ENCODE results near the gene TMEM187. TPM values are rescaled to one million over a fixed set of nuclear protein-coding genes. Genes with fewer than 3 reads are reported as not detected.

The TMEM187 gene
- total and polyA plus RNA-seq, 12 donors, result 3.4 to 13.2 (median 7.5) TPM

- Histone ChIP-seq H3K36me3 (peaks cover 0 to 61% (median 0%) of the 10 kb centered on the region in 9 donors), H3K4me1 (peaks cover 0 to 19% (median 5%) of the 10 kb centered on the region in 9 donors), H3K27ac (no peak overlapping the region), H3K9me3 (no peaks in the 10 kb centered on the region), H3K27me3 (peaks cover 0 to 75% (median 0%) of the 10 kb centered on the region in 7 donors), H3K4me3 (no peak overlapping the region)
- WGBS, 2 donors, result 90 to 91% methylated on average over 26 to 29 of the region's 29 CpGs
- DNase-seq (no peak), ATAC-seq (no peak)
- intact Hi-C loops (cut with DNase I), result no loop called here
- no peak for TF ChIP-seq CTCF (IDR thresholded peaks at IDR 0.05)
Observed at GRCh38 chrX:154030715-154031305, 58.3 kb downstream of the TMEM187 start.

GRCh38 chrX:154032160-154032559 lies 59.6 kb downstream of the TMEM187 start:
- ATAC-seq (peak in 1 of 8 donors; percentile 16), DNase-seq (no peak)
- Histone ChIP-seq H3K4me1 (peaks cover 0 to 19% (median 5%) of the 10 kb centered on the region in 9 donors), H3K9me3 (no peaks in the 10 kb centered on the region), H3K27ac (no peak overlapping the region), H3K4me3 (no peak overlapping the region), H3K36me3 (peaks cover 0 to 54% (median 0%) of the 10 kb centered on the region in 9 donors), H3K27me3 (peaks cover 0 to 71% (median 0%) of the 10 kb centered on the region in 7 donors)
- intact Hi-C loops (cut with DNase I), result no loop called here
- TF ChIP-seq CTCF (IDR thresholded peaks at IDR 0.05), result no peak
- WGBS, 2 donors, result 82 to 84% methylated on average over 11 of the region's 11 CpGs

- H3K27ac ChIP-seq, result no peak overlapping the region
- no peak for TF ChIP-seq CTCF (IDR thresholded peaks at IDR 0.05)
- H3K36me3 ChIP-seq, result peaks cover 0 to 49% (median 0%) of the 10 kb centered on the region in 9 donors
- H3K27me3 ChIP-seq, result peaks cover 0 to 73% (median 0%) of the 10 kb centered on the region in 7 donors
- DNase-seq (no peak), ATAC-seq (peak in 2 of 8 donors; percentile 8 to 22)
- 58 to 62% methylated on average over 8 to 9 of the region's 9 CpGs for WGBS, 2 donors
- H3K4me1 ChIP-seq, result peaks cover 0 to 19% (median 5%) of the 10 kb centered on the region in 9 donors
- no peaks in the 10 kb centered on the region for H3K9me3 ChIP-seq
- intact Hi-C loops (cut with DNase I), result no loop called here
- no peak overlapping the region for H3K4me3 ChIP-seq
Observed at GRCh38 chrX:154032653-154033052, 60.1 kb downstream of the TMEM187 start.

Small RNAs within 50 kb of the gene (microRNA-seq; reads per million reads assigned to microRNA genes)
- gene MIR3202-1 (0 reads per million in 2 donors), gene MIR3202-2 (0 reads per million in 2 donors), gene MIR718 (0 reads per million in 2 donors)

Other genes starting within 250 kb of the TMEM187 start
- gene BCAP31, start 248.4 kb upstream of the TMEM187 start, total RNA-seq, result 100 to 1,000 TPM in 3 of 10 donors, 10 to 100 TPM in 7; 70.2 to 140 (median 85.4) TPM
- 100 to 1,000 TPM in 1 of 2 donors, 10 to 100 TPM in 1; 82.2 to 164 TPM for gene BCAP31, start 248.4 kb upstream of the TMEM187 start, polyA plus RNA-seq
- 10 to 100 TPM; 11.0 to 24.2 (median 14.4) TPM for gene ABCD1, start 247.9 kb upstream of the TMEM187 start, total RNA-seq
- gene ABCD1, start 247.9 kb upstream of the TMEM187 start, polyA plus RNA-seq, result 10 to 100 TPM in 1 of 2 donors, 1 to 10 TPM in 1; 9.3 to 15.3 TPM
- gene PLXNB3, start 208.5 kb upstream of the TMEM187 start, total RNA-seq, result 1 to 10 TPM; 2.1 to 5.8 (median 4.3) TPM
- 1 to 10 TPM; 1.1 to 8.1 TPM for gene PLXNB3, start 208.5 kb upstream of the TMEM187 start, polyA plus RNA-seq
- gene SRPK3, start 191.7 kb upstream of the TMEM187 start, total RNA-seq, result 10 to 100 TPM; 20.3 to 52.7 (median 44.8) TPM
- 10 to 100 TPM in 1 of 2 donors, 1 to 10 TPM in 1; 9.9 to 52.2 TPM for gene SRPK3, start 191.7 kb upstream of the TMEM187 start, polyA plus RNA-seq
- 10 to 100 TPM; 58.7 to 86.9 (median 74.5) TPM for gene IDH3G, start 178.4 kb upstream of the TMEM187 start, total RNA-seq
- gene IDH3G, start 178.4 kb upstream of the TMEM187 start, polyA plus RNA-seq, result 10 to 100 TPM; 73.4 to 97.2 TPM
- gene SSR4, start 178.1 kb upstream of the TMEM187 start, total RNA-seq, result 100 to 1,000 TPM in 9 of 10 donors, 10 to 100 TPM in 1; 94.1 to 227 (median 144) TPM
- 100 to 1,000 TPM; 477 to 551 TPM for gene SSR4, start 178.1 kb upstream of the TMEM187 start, polyA plus RNA-seq
- 1 to 10 TPM; 1.2 to 3.0 (median 2.0) TPM for gene PDZD4, start 142.2 kb upstream of the TMEM187 start, total RNA-seq
- 1 to 10 TPM; 2.4 to 4.5 TPM for gene PDZD4, start 142.2 kb upstream of the TMEM187 start, polyA plus RNA-seq
- 1 to 10 TPM; 1.1 to 5.6 (median 2.8) TPM for gene L1CAM, start 86.6 kb upstream of the TMEM187 start, total RNA-seq
- gene L1CAM, start 86.6 kb upstream of the TMEM187 start, polyA plus RNA-seq, result 1 to 10 TPM; 2.4 to 2.6 TPM
- 1 to 10 TPM; 1.4 to 4.9 (median 2.1) TPM for gene AVPR2, start 68.1 kb upstream of the TMEM187 start, total RNA-seq
- 1 to 10 TPM; 6.6 to 8.9 TPM for gene AVPR2, start 68.1 kb upstream of the TMEM187 start, polyA plus RNA-seq
- 10 to 100 TPM in 4 of 10 donors, 1 to 10 TPM in 6; 5.5 to 25.3 (median 8.2) TPM for gene ARHGAP4, start 46.5 kb upstream of the TMEM187 start, total RNA-seq
- 10 to 100 TPM; 19.1 to 65.5 TPM for gene ARHGAP4, start 46.5 kb upstream of the TMEM187 start, polyA plus RNA-seq
- gene NAA10, start 37.7 kb upstream of the TMEM187 start, total RNA-seq, result 10 to 100 TPM; 46.9 to 88.9 (median 54.5) TPM
- 100 to 1,000 TPM; 151 to 228 TPM for gene NAA10, start 37.7 kb upstream of the TMEM187 start, polyA plus RNA-seq
- 10 to 100 TPM in 4 of 10 donors, 1 to 10 TPM in 6; 7.0 to 17.0 (median 9.6) TPM for gene RENBP, start 28.1 kb upstream of the TMEM187 start, total RNA-seq
- gene RENBP, start 28.1 kb upstream of the TMEM187 start, polyA plus RNA-seq, result 10 to 100 TPM in 1 of 2 donors, 1 to 10 TPM in 1; 6.0 to 16.6 TPM
- 10 to 100 TPM; 26.5 to 41.6 (median 31.7) TPM for gene HCFC1, start 936 bp upstream of the TMEM187 start, total RNA-seq
- 10 to 100 TPM; 12.3 to 13.9 TPM for gene HCFC1, start 936 bp upstream of the TMEM187 start, polyA plus RNA-seq
- 10 to 100 TPM; 18.2 to 59.0 (median 27.1) TPM for gene IRAK1, start 47.1 kb downstream of the TMEM187 start, total RNA-seq
- 10 to 100 TPM; 26.4 to 58.7 TPM for gene IRAK1, start 47.1 kb downstream of the TMEM187 start, polyA plus RNA-seq
- gene MECP2, start 125.0 kb downstream of the TMEM187 start, total RNA-seq, result 10 to 100 TPM; 33.5 to 39.3 (median 37.6) TPM
- 10 to 100 TPM; 14.0 to 18.5 TPM for gene MECP2, start 125.0 kb downstream of the TMEM187 start, polyA plus RNA-seq
- not detected for gene OPN1LW, start 171.5 kb downstream of the TMEM187 start, total RNA-seq
- gene OPN1LW, start 171.5 kb downstream of the TMEM187 start, polyA plus RNA-seq, result not detected
- not detected for gene OPN1MW, start 209.8 kb downstream of the TMEM187 start, total RNA-seq
- not detected for gene OPN1MW, start 209.8 kb downstream of the TMEM187 start, polyA plus RNA-seq
- not detected for gene OPN1MW2, start 247.0 kb downstream of the TMEM187 start, total RNA-seq
- gene OPN1MW2, start 247.0 kb downstream of the TMEM187 start, polyA plus RNA-seq, result not detected